ENCODE data around the gene STX19.

STX19 gene

GRCh38 chr3:94024385-94024784, 4.0 kb downstream of the STX19 start:
- no peak overlapping the region for H3K4me3 ChIP-seq (ENCODE audit: low read length)
- H3K27ac ChIP-seq (ENCODE audit: low read length), result no peak overlapping the region
- H3K9me3 ChIP-seq (ENCODE audit: control insufficient read depth, insufficient read depth, low read length), result no peaks in the 10 kb centered on the region
- H3K4me1 ChIP-seq (ENCODE audit: control insufficient read depth, insufficient read depth, low read length), result no peaks in the 10 kb centered on the region
- no peaks in the 10 kb centered on the region for H3K36me3 ChIP-seq (ENCODE audit: control insufficient read depth, insufficient read depth, low read length)
- no peaks in the 10 kb centered on the region for H3K27me3 ChIP-seq (ENCODE audit: control insufficient read depth, insufficient read depth, low read length)
- no peak for DNase-seq (ENCODE audit: low read depth, low spot score)
- no CpG with 5 or more reads among the region's 3 CpGs for WGBS (ENCODE audit: insufficient coverage, insufficient read length)

GRCh38 chr3:94020293-94020692, 8.1 kb downstream of the STX19 start:
- no CpG with 5 or more reads among the region's 3 CpGs for WGBS (ENCODE audit: insufficient coverage, insufficient read length)
- H3K27me3 ChIP-seq (ENCODE audit: control insufficient read depth, insufficient read depth, low read length), result no peaks in the 10 kb centered on the region
- no peaks in the 10 kb centered on the region for H3K4me1 ChIP-seq (ENCODE audit: control insufficient read depth, insufficient read depth, low read length)
- no peak overlapping the region for H3K4me3 ChIP-seq (ENCODE audit: low read length)
- DNase-seq (ENCODE audit: low read depth, low spot score), result no peak
- no peaks in the 10 kb centered on the region for H3K9me3 ChIP-seq (ENCODE audit: control insufficient read depth, insufficient read depth, low read length)
- H3K27ac ChIP-seq (ENCODE audit: low read length), result no peak overlapping the region
- H3K36me3 ChIP-seq (ENCODE audit: control insufficient read depth, insufficient read depth, low read length), result no peaks in the 10 kb centered on the region

GRCh38 chr3:94019659-94020058, 8.7 kb downstream of the STX19 start:
- Histone ChIP-seq H3K27ac (ENCODE audit: low read length) (no peak overlapping the region), H3K36me3 (ENCODE audit: control insufficient read depth, insufficient read depth, low read length) (no peaks in the 10 kb centered on the region), H3K4me3 (ENCODE audit: low read length) (no peak overlapping the region), H3K9me3 (ENCODE audit: control insufficient read depth, insufficient read depth, low read length) (no peaks in the 10 kb centered on the region), H3K27me3 (ENCODE audit: control insufficient read depth, insufficient read depth, low read length) (no peaks in the 10 kb centered on the region), H3K4me1 (ENCODE audit: control insufficient read depth, insufficient read depth, low read length) (no peaks in the 10 kb centered on the region)
- DNase-seq (ENCODE audit: low read depth, low spot score), result no peak
- WGBS (ENCODE audit: insufficient coverage, insufficient read length), result no CpG with 5 or more reads among the region's 2 CpGs

- no CpG with 5 or more reads among the region's 1 CpG for WGBS (ENCODE audit: insufficient coverage, insufficient read length)
- H3K9me3 ChIP-seq (ENCODE audit: control insufficient read depth, insufficient read depth, low read length), result no peaks in the 10 kb centered on the region
- DNase-seq (ENCODE audit: low read depth, low spot score), result no peak
- H3K27ac ChIP-seq (ENCODE audit: low read length), result no peak overlapping the region
- no peak overlapping the region for H3K4me3 ChIP-seq (ENCODE audit: low read length)
- H3K36me3 ChIP-seq (ENCODE audit: control insufficient read depth, insufficient read depth, low read length), result no peaks in the 10 kb centered on the region
- H3K27me3 ChIP-seq (ENCODE audit: control insufficient read depth, insufficient read depth, low read length), result no peaks in the 10 kb centered on the region
- no peaks in the 10 kb centered on the region for H3K4me1 ChIP-seq (ENCODE audit: control insufficient read depth, insufficient read depth, low read length)
These were observed 13.4 kb downstream of the STX19 start for GRCh38 chr3:94015025-94015424.

- Histone ChIP-seq H3K9me3 (ENCODE audit: control insufficient read depth, insufficient read depth, low read length) (no peaks in the 10 kb centered on the region), H3K36me3 (ENCODE audit: control insufficient read depth, insufficient read depth, low read length) (no peaks in the 10 kb centered on the region), H3K27ac (ENCODE audit: low read length) (no peak overlapping the region), H3K4me3 (ENCODE audit: low read length) (no peak overlapping the region), H3K4me1 (ENCODE audit: control insufficient read depth, insufficient read depth, low read length) (no peaks in the 10 kb centered on the region), H3K27me3 (ENCODE audit: control insufficient read depth, insufficient read depth, low read length) (no peaks in the 10 kb centered on the region)
- WGBS (ENCODE audit: insufficient coverage, insufficient read length), result no CpG with 5 or more reads among the region's 1 CpG
- DNase-seq (ENCODE audit: low read depth, low spot score), result no peak
These were observed 16.2 kb downstream of the STX19 start for GRCh38 chr3:94012185-94012584.

GRCh38 chr3:94011233-94011711, 17.1 kb downstream of the STX19 start:
- H3K4me3 ChIP-seq (ENCODE audit: low read length), result no peak overlapping the region
- H3K27me3 ChIP-seq (ENCODE audit: control insufficient read depth, insufficient read depth, low read length), result no peaks in the 10 kb centered on the region
- no CpG with 5 or more reads among the region's 3 CpGs for WGBS (ENCODE audit: insufficient coverage, insufficient read length)
- H3K36me3 ChIP-seq (ENCODE audit: control insufficient read depth, insufficient read depth, low read length), result no peaks in the 10 kb centered on the region
- no peaks in the 10 kb centered on the region for H3K9me3 ChIP-seq (ENCODE audit: control insufficient read depth, insufficient read depth, low read length)
- H3K27ac ChIP-seq (ENCODE audit: low read length), result no peak overlapping the region
- no peak for DNase-seq (ENCODE audit: low read depth, low spot score)
- no peaks in the 10 kb centered on the region for H3K4me1 ChIP-seq (ENCODE audit: control insufficient read depth, insufficient read depth, low read length)

- no peak overlapping the region for H3K27ac ChIP-seq (ENCODE audit: low read length)
- H3K4me3 ChIP-seq (ENCODE audit: low read length), result no peak overlapping the region
- H3K27me3 ChIP-seq (ENCODE audit: control insufficient read depth, insufficient read depth, low read length), result no peaks in the 10 kb centered on the region
- no CpG with 5 or more reads among the region's 2 CpGs for WGBS (ENCODE audit: insufficient coverage, insufficient read length)
- H3K4me1 ChIP-seq (ENCODE audit: control insufficient read depth, insufficient read depth, low read length), result no peaks in the 10 kb centered on the region
- no peaks in the 10 kb centered on the region for H3K36me3 ChIP-seq (ENCODE audit: control insufficient read depth, insufficient read depth, low read length)
- no peaks in the 10 kb centered on the region for H3K9me3 ChIP-seq (ENCODE audit: control insufficient read depth, insufficient read depth, low read length)
- no peak for DNase-seq (ENCODE audit: low read depth, low spot score)
These were observed 18.8 kb downstream of the STX19 start for GRCh38 chr3:94009608-94010007.

- H3K9me3 ChIP-seq (ENCODE audit: control insufficient read depth, insufficient read depth, low read length), result no peaks in the 10 kb centered on the region
- no peaks in the 10 kb centered on the region for H3K36me3 ChIP-seq (ENCODE audit: control insufficient read depth, insufficient read depth, low read length)
- no peaks in the 10 kb centered on the region for H3K27me3 ChIP-seq (ENCODE audit: control insufficient read depth, insufficient read depth, low read length)
- no peak overlapping the region for H3K27ac ChIP-seq (ENCODE audit: low read length)
- no CpG with 5 or more reads among the region's 2 CpGs for WGBS (ENCODE audit: insufficient coverage, insufficient read length)
- H3K4me3 ChIP-seq (ENCODE audit: low read length), result no peak overlapping the region
- no peaks in the 10 kb centered on the region for H3K4me1 ChIP-seq (ENCODE audit: control insufficient read depth, insufficient read depth, low read length)
- DNase-seq (ENCODE audit: low read depth, low spot score), result no peak
These were observed 20.1 kb downstream of the STX19 start for GRCh38 chr3:94008253-94008652.

- no peak overlapping the region for H3K27ac ChIP-seq (ENCODE audit: low read length)
- no CpG with 5 or more reads among the region's 4 CpGs for WGBS (ENCODE audit: insufficient coverage, insufficient read length)
- no peaks in the 10 kb centered on the region for H3K4me1 ChIP-seq (ENCODE audit: control insufficient read depth, insufficient read depth, low read length)
- no peaks in the 10 kb centered on the region for H3K27me3 ChIP-seq (ENCODE audit: control insufficient read depth, insufficient read depth, low read length)
- no peaks in the 10 kb centered on the region for H3K36me3 ChIP-seq (ENCODE audit: control insufficient read depth, insufficient read depth, low read length)
- DNase-seq (ENCODE audit: low read depth, low spot score), result no peak
- no peaks in the 10 kb centered on the region for H3K9me3 ChIP-seq (ENCODE audit: control insufficient read depth, insufficient read depth, low read length)
- H3K4me3 ChIP-seq (ENCODE audit: low read length), result no peak overlapping the region
These were observed 24.0 kb downstream of the STX19 start for GRCh38 chr3:94004301-94004910.

GRCh38 chr3:94001827-94002495, 26.4 kb downstream of the STX19 start:
- H3K27me3 ChIP-seq (ENCODE audit: control insufficient read depth, insufficient read depth, low read length), result no peaks in the 10 kb centered on the region
- H3K4me3 ChIP-seq (ENCODE audit: low read length), result no peak overlapping the region
- WGBS (ENCODE audit: insufficient coverage, insufficient read length), result no CpG with 5 or more reads among the region's 3 CpGs
- H3K27ac ChIP-seq (ENCODE audit: low read length), result no peak overlapping the region
- no peaks in the 10 kb centered on the region for H3K9me3 ChIP-seq (ENCODE audit: control insufficient read depth, insufficient read depth, low read length)
- DNase-seq (ENCODE audit: low read depth, low spot score), result no peak
- H3K36me3 ChIP-seq (ENCODE audit: control insufficient read depth, insufficient read depth, low read length), result no peaks in the 10 kb centered on the region
- no peaks in the 10 kb centered on the region for H3K4me1 ChIP-seq (ENCODE audit: control insufficient read depth, insufficient read depth, low read length)

- H3K4me1 ChIP-seq (ENCODE audit: control insufficient read depth, insufficient read depth, low read length), result no peaks in the 10 kb centered on the region
- no peak overlapping the region for H3K27ac ChIP-seq (ENCODE audit: low read length)
- DNase-seq (ENCODE audit: low read depth, low spot score), result no peak
- no peaks in the 10 kb centered on the region for H3K36me3 ChIP-seq (ENCODE audit: control insufficient read depth, insufficient read depth, low read length)
- H3K27me3 ChIP-seq (ENCODE audit: control insufficient read depth, insufficient read depth, low read length), result no peaks in the 10 kb centered on the region
- WGBS (ENCODE audit: insufficient coverage, insufficient read length), result no CpG with 5 or more reads among the region's 1 CpG
- no peak overlapping the region for H3K4me3 ChIP-seq (ENCODE audit: low read length)
- no peaks in the 10 kb centered on the region for H3K9me3 ChIP-seq (ENCODE audit: control insufficient read depth, insufficient read depth, low read length)
These were observed 27.2 kb downstream of the STX19 start for GRCh38 chr3:94001191-94001590.
